HG02870 (cell line): Measurements from ENCODE around the gene CLDN6.

Source experiments
- ATAC-seq: cut with Tn5 transposase; IDR thresholded peaks from one replicate; pipeline ENCODE4 v1.9.1; 2021; ENCODE audit warnings: mild to moderate bottlenecking, moderate library complexity; ENCODE audit not compliant: unreplicated experiment

Gene CLDN6

DNA sequence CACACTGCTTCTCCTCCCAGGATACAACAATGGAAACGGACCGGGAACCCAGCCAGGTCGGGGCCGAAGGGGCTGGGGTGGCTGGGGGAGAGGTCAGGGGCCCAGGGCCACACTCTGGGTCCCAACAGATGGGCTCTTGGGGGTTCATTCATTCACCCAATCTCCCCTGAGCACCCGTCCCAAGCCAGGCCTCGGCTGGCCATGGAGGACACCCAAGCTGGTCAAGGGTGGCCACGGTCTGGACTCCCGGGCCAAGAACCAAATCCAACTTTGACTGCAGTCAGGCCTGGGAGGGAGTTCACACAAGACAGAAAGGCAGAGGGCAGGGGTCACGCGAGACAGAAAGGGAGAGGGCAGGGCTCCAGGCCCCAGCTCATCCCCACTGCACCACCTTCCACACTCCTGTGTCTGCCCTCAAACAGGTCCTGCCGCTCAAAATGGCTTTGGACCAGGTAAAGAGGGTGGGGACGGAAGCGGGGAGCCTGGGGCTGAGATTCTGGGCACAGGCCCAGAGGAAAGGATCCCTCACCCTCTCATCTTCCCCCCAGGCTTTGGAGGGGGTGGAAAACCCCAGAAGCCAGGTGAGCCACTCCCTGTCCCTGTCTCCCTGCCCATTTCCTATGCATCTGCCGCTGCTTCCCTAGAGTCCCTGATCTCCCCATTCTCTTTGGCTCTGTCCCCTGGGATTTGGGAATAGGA, 25.5 kb downstream of the CLDN6 start:
- no peak for ATAC-seq

DNA sequence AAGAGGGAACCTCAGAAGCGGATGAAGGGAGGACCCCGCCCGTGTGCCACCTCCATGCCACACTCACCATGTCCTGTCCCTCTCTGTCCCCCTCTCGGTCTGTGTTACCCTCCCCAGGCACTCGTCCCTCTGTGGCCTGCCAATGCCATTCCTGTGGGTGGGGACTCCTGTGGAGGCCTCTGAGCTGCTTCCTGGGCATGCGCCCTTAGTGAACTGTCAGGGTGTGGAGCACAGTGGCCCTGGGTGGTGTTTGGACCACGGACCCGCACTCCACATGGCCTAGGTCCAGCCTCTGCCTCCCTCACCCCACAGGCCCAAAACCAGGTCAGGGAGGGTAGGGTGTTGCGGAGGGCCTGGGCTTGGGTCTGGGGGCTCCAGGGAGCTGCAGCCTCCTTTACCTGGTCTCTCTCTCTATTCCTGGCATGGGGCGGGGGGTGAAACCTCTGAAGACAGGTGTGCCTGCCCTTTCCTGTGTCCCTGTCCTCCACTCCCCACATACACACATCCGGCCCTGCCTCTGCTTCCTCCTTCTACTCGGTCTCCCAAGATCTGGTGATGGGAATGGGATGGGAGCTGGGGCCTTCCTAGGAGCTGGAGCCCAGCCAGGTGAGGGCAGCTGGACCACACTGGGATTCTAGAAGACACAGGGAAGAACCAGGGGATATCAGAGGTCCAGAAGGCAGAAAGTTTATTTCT, 26.3 kb downstream of the CLDN6 start:
- no peak for ATAC-seq

DNA sequence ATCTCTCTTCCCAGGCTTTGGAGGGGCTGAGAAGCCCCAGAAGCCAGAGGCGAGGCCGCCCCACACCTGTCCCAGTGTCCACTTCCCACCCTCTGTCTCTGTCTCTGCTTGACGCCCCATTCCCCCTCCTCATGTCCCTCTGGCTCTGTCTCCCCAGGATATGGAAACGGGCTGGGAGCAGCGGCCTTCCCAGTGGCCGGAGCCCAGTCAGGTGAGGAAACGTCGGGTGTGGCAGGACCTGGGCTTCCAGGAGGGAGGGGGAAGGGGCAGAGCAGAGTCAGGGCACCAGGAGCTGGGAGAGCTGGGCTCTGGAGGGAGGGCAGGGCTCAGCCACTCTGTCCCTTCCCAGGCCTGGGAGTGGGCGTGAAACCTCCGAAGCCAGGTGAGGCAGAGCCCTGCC, 27.1 kb downstream of the CLDN6 start:
- ATAC-seq: no peak

DNA sequence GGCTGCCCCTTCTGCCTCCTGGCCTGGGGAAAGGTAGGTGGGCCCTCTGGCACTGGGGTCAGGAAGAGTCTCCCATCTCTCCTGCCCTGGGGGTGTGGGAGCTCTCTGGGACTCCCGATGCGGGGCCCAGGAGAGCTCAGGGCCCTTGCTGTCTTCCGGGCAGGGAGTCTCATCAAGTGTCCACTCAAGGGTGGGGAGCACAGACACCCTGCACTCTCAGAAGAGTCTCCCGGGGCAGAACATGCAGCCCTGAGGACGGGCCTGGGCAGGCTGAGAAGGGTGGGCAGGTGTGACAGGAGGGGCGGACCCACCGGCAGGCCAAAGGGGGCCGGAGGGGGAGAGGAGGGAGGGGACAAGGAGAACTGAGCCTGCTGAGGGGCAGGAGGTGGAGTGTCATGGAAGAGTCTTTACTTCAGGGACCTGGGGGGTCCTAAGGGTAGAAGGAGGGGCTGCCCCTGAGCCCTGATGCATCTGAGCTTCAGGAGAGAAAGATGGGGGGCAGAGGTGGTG, 29.3 kb downstream of the CLDN6 start:
- ATAC-seq: no peak

DNA sequence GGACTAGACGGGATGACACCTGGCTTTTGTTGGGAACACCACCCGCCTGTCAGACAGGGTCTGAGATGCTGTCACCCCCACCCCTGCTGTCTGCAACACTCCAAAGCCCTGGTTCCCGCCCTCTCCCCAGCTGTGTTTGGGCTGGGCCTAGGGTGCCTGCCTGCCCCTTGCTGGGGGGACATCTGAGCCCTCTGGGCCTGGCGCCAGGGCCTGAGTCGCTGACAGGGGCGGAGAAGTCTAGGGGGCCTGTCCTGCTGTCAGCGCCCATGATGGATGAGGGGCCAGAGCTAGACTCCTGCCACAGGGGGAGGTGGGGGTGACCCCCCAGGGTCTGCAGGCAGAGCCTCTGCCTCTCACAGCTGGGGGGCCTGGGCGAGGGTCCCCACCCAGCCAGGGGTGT, 30.1 kb downstream of the CLDN6 start:
- ATAC-seq: no peak

DNA sequence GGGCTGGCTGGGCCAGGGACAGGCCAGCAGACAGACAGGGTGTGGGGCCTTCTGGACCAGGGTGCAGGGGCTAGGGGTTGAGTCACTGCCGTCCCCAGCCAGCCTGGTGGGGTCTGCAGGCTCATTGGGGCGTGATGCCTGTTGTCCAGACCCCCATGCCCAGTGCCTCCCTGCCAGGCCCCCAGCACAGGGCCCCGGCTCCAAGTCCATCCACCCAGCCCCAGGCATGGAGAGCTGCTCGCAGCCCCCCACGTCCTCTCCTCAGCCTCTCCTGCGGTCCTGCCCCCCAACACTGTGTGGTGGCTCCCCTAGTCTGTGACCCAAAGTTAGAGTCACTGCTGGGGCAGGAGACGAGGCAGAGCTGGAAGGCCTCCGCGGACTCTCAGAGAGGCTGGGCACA, 30.7 kb downstream of the CLDN6 start:
- no peak for ATAC-seq

DNA sequence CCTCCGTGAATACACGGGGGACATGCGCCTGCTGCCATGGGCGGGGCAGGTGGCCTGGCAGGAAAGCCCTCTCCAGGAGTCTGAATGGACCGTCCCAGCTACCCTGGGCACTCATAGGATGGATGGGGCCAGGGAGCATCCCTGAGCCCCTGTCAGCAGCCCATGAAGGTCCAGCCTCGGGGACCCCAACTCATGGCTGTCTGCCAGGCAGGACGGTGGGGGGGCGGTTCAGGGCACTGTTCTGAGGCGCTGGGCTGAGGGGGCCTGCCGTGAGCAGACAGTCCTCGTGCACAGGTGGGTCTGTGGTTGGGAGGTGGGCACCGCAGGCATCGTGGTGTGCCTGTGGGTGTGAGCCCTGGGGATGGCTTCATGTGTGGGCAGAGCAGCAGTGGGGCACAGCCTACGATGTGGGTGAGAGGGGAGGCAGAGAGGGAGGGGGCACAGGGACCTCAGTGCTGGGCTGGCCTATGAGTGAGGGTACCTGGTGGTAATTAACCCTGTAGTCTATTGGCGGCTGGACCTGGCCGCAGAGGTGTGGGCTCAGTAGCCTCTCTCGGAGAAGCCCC, 31.3 kb downstream of the CLDN6 start:
- ATAC-seq: no peak

DNA sequence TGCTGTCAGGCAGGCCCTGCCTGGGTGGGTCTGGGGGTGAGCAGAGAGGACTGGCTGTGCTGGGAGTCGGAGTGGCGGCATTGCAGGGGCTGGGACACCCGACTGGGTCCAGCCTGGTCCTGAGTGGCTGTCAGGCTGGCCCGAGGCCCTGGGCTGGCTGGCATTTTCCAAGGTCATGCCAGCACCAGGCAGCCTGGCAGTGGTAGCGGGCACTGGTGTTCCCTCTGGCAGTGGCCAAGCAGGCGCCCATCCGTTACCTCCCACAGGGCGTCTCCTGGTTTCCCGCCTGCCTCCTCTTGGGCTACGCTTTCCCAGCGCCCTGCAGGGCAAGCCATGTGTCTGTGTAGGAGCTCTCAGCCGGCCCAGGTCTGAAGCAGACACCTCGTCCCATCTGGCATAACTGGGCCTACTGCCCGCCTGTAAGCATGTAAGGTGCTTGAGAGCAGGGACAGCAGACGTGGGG, 32.1 kb downstream of the CLDN6 start:
- ATAC-seq: no peak

DNA sequence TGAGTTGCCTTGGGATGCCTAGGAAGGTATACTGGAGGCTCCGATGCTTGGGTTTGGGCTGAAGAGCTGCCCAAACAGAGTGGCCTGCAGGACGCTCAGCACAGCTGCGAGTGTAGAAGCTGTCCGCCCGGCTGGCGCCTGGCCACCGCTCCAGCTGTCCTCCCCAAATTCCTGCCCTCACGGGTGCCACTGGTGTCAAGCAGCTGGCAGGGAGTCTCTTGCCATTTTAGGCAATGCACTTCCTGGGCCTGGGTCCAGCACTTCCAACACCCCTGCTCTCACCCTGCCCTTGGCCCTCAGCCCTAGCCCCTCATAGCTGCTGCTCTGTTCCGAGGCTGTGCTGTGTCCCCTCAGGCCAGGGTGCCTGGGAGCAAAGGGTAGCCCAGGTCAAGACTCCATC, 32.5 kb downstream of the CLDN6 start:
- no peak for ATAC-seq

DNA sequence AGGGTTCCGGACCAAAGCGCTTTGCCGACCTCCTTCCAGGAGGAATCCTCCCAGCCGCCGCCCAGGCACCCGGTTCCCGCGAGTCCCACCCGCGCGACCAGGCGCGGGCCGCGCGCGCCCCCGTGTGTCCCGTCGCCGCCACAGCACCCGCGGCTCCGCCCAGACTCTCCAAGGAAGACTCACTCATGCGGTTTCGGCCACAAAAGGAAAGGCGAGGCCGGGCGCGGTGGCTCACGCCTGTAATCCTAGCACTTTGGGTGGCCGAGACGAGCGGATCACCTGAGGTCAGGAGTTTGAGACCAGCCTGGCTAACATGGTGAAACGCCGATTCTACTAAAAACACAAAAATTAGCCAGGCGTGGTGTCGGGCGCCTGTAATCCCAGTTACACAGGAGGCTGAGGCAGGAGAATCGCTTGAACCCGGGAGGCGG, 34.3 kb downstream of the CLDN6 start:
- ATAC-seq: no peak

DNA sequence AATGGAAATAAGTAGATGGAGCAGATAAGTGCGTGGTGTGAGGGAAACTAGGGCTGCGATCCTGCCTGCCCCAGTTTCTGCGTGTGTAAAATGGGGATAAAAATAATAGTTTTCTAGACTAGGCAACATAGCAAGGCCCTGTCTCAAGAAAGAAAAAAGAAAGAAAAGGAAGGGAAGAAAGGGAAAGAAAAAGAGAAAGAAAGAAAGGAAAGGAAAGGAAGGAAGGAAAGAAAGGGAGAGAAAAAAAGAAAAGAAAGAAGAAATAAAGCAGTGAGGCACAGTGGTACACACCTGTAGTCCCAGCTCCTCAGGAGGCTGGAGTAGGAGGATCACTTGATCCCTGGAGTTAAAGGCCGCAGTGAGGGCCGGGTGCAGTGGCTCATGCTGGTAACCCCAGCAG, 35.6 kb downstream of the CLDN6 start:
- ATAC-seq: no peak

DNA sequence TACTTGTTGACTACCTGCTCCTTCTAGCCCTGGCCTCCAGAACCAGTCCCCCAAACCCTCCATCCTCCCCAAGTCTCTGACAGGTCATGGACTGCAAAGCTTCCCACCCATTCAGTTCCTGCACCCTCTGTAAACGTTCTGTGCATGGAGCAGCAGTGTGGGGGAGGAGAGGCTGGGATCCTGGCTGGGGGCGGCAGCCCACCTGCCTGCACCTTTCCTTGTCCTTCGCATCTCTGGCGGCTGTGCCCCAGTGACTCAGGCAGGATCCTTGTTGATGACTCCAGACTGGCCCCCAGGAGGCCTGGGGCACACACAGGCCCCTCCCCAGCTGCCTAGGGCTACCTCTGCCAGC, 36.1 kb downstream of the CLDN6 start:
- ATAC-seq: no peak

DNA sequence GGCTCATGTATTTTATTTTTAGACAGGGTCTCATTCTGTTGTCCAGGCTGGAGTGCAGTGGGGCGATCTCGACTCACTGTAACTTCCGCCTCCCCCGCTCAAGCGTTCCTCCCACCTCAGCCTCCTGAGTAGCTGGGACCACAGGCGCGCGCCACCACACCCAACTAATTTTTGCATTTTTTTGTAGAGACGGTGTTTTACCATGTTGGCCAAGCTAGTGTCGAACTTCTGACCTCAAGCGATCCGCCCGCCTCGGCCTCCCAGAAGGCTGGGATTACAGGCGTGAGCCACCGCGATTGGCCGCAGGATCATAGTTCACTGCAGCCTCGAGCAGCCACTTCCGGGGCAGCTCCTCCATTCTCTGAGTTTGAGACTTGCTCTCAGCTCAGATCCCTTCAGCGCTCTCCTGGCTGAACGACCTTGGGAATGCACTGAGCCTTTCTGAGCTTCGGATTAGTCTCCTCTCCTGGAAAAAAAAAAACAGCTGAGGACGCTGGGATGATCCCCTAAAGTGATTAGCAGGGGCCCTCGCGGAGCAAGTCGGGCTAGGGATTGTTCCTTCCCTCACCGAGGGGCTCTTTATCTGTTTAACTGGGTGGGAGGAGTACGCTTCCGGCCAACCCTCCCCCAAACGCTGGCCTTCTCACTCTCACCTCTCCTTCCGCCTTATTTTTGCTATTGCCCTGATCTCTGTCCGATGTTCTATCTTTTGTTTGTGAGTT, 36.6 kb downstream of the CLDN6 start:
- ATAC-seq: no peak

DNA sequence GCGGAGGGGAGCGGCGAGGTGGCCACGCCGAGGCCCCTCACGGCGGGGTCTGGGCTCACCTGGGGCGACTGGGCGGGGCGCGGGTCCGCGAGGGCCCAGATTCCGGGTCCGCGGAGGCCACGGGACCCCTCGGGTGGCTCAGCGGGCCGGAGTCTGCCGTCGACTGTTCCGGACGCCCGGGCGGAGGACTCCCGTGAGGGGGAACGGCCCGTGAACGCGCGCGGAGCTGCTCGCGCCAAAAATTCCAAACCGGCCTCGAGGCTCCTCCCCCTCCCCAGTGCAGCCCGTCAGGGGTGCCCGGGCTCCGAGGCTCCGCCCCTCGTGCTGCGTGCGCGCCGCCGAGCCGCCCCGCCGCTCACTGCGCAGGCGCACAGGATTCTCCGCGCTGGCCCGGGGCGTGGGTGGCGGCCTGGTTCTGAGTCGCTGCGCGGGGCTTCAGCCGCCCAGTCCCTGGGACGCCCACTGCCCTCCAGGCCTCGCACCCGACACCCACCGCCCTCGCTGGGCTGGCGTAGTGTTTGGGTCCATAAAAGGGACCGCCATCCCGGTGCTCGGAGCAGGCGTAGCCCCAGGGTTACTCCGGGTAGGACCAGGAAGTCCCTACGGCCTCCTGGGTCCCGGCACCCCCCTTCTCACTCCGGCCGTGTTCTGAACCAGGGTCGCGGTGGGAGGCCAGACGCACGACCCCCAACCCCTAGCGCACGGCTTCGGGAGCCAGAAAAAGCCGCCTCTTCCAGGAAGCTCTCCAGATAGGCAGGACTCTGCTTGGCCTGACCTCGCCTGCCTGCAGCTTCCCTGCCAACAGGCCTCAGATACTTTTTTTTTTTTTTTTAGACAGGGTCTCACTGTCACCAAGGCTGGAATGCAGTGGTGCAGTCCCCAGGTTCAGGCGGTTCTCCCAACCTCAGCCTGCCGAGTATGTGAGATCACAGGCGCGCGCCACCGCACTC, 37.5 kb downstream of the CLDN6 start, which contains the start of gene PKMYT1:
Gene PKMYT1, minus strand, starts transcription at position 220 of the 950 bp plus-strand sequence. CDS start 789 bp downstream, outside the sequence.
- peak; percentile 60 for ATAC-seq

DNA sequence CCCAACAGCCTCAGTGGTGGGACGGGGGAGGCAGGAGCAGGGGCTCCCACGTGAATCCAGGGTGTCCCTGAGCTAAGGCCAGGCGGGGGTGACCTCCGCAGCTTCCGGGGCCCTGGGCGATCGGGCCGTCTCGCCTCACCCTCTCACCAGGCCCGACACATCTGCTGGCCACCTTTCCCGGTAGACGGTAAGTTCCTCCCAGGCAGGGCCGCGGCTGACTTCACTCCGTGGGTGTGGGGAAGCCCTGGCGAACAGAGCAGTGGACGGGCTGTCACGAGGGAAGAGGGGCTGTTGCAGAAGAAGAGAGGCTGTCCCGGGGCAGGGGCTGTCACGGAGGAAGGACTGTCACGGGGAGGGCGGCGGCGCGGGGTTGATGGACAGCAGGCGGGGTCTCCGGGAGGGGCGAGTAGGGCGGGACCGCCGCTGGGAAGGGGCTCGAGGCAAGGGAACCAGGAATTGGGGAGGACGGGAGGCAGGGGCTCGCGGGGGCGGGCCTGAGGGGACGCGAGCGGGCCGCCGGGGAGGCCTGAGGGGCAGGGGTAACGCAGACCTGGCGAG, 38.2 kb downstream of the CLDN6 start:
- ATAC-seq: peak; percentile 11

DNA sequence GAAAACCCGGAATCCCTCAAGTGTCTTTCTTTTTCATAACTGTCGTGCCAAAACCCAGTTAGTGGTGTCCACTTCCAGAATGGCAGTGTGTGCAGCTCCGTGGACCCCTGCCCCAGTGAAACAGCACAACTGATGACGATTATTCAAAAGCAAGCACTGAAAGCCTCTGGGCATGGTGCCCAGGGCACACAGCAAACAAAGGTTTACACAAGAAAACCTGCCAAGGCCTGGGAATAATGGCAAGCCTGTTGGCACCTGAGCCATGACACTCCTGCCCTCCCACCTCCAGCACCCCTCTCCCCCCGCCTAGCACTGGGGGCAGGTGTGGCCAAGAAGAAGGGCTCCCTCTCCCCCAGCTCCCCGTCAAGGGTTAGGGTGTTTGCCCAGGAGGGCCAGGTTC, 40.5 kb downstream of the CLDN6 start:
- no peak for ATAC-seq

DNA sequence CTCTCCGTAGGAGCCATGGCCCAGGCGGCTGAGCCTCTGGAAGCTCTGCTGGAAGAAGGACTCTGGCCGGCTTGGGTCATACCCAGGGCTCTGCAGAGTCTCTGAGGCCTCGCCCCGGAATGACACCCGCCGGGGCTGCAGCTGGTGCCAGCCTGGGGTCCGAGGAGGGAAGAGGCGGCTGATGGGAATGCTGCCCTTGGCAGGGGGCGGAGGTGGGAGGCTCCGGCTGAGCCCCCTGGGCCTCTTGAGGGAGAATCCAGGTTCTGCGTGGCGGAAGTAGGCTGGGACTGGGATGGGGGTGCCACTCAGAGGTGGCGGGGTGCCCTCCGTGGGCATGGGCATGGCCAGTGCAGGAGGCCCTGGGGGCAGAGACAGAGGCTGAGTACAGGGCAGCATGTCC, 41.3 kb downstream of the CLDN6 start:
- ATAC-seq: no peak

DNA sequence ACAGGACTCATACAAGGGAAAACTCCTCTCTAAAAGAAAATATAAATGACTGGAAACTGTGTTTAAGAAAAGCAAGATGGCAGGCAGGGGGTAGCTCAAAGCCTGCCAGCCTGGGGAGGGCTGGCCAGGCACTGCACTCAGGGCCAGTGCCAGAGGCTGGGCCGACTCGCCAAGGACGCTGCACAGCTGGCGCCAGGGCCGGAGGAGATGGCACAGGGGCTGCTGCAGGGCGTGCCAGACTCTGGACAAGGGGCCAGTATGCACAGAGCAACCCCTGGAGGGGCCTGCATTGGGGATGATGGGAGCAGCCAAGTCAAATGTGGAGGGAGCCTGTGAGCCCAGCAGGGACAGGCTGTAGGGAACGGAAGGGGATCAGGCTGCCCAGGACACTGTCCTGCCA, 41.8 kb downstream of the CLDN6 start:
- no peak for ATAC-seq

DNA sequence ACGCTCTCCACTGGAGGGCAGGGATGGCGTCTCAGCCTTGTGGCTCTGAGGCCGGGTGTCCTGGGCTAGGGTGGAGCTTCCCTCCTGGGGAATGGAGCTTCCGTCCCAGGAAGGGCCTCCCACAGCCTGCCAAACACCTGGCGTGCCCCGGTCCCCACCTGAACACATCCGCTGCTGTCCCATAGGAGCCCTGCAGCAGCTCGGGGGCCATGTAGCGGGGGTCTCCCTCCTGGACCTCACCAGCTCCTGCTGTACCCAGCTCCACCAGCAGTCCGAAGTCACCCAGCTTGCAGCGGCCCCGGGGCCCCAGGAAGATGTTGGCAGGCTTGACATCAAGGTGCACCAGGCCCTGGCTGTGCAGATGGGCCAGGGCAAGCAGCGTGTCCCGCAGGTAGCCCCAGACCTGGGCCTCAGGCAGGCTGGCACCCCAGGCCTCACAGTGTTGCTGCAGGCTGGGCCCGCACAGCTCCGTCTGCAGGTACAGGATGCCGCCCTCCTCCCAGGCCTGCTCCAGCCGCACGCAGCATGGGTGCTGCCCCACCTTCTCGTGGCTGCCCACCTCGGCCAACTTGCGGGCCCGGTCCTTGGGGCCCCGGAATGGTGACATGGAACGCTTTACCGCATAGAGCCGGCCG, 42.7 kb downstream of the CLDN6 start:
- ATAC-seq: no peak
